NCI-H2081 (cell line): ENCODE data around the gene BACE2.

ENCODE experiments used
- DNase-seq, 2 experiments: peaks; one replicate each; lab custom pipeline; 2025; lab: John Stamatoyannopoulos, UW

The BACE2 gene

GRCh38 chr21:41148798-41149197 is 19.2 kb upstream of the BACE2 start:
- DNase-seq: no peak

GRCh38 chr21:41149199-41149598 is 18.8 kb upstream of the BACE2 start:
- DNase-seq: no peak

GRCh38 chr21:41152147-41152546 is 15.8 kb upstream of the BACE2 start:
- no peak for DNase-seq

GRCh38 chr21:41153443-41153842 is 14.5 kb upstream of the BACE2 start:
- DNase-seq: no peak

GRCh38 chr21:41156142-41156541 is 11.8 kb upstream of the BACE2 start:
- DNase-seq: no peak

- no peak for DNase-seq
Measured at GRCh38 chr21:41158026-41158425, 9.9 kb upstream of the BACE2 start.

GRCh38 chr21:41160036-41160435 is 7.9 kb upstream of the BACE2 start:
- DNase-seq: no peak

GRCh38 chr21:41161428-41161827 is 6.5 kb upstream of the BACE2 start:
- DNase-seq: no peak

GRCh38 chr21:41162096-41162495 is 5.9 kb upstream of the BACE2 start:
- no peak for DNase-seq

- DNase-seq: no peak
Measured at GRCh38 chr21:41163091-41163490, 4.9 kb upstream of the BACE2 start.

GRCh38 chr21:41164052-41164451 is 3.9 kb upstream of the BACE2 start:
- DNase-seq: no peak

- DNase-seq: no peak
Measured at GRCh38 chr21:41164981-41165655, 2.8 kb upstream of the BACE2 start.

- no peak for DNase-seq
Measured at GRCh38 chr21:41166884-41167283, 1.1 kb upstream of the BACE2 start.

GRCh38 chr21:41168391-41169257 is 664 bp downstream of the BACE2 start:
- peak in 1 of 2 experiments; percentile 33 for DNase-seq

- DNase-seq: no peak
Measured at GRCh38 chr21:41169258-41169576, 1.3 kb downstream of the BACE2 start.

GRCh38 chr21:41169701-41170100 is 1.7 kb downstream of the BACE2 start:
- no peak for DNase-seq

- DNase-seq: no peak
Measured at GRCh38 chr21:41170442-41170841, 2.5 kb downstream of the BACE2 start.

- no peak for DNase-seq
Measured at GRCh38 chr21:41170859-41171609, 3.1 kb downstream of the BACE2 start.

GRCh38 chr21:41175080-41175479 is 7.1 kb downstream of the BACE2 start:
- no peak for DNase-seq

- DNase-seq: no peak
Measured at GRCh38 chr21:41176846-41177245, 8.9 kb downstream of the BACE2 start.

GRCh38 chr21:41180752-41181151 is 12.8 kb downstream of the BACE2 start:
- DNase-seq: no peak

- no peak for DNase-seq
Measured at GRCh38 chr21:41182547-41182946, 14.6 kb downstream of the BACE2 start.

GRCh38 chr21:41183575-41183974 is 15.6 kb downstream of the BACE2 start:
- DNase-seq: no peak
